Calu3 (cell line): ENCODE measurements around the gene MED1. TPM values are rescaled to one million over a fixed set of nuclear protein-coding genes. Genes with fewer than 3 reads are reported as not detected.
"Not testable (repeated sequence)": the region's sequence is repeated elsewhere in the genome, so short reads cannot be mapped to it uniquely, and the experiment has no call there.

Source experiments
- BruUV-seq: library from RNA; stranded (reverse); fragments of 400-500 nt; replicated peaks from 2 replicates; lab custom pipeline; 2021; lab: Mats Ljungman, UMichigan
- CTCF ChIA-PET: fragments of 300-600 bp; sonication (Branson Sonifier 250); formaldehyde crosslinking; loops from one replicate; lab custom pipeline; 2022; ENCODE audit warnings: antibody characterized with exemption; lab: Charles Lee
- DNase-seq: peaks from one replicate; pipeline ENCODE4 v3.0.0; 2022
- H3K27ac Mint-ChIP-seq: one replicate; pipeline ENCODE4 v1.8.0; 2022; ENCODE audit warnings: mixed read lengths; ENCODE audit not compliant: unreplicated experiment
- H3K27me3 Mint-ChIP-seq: one replicate; pipeline ENCODE4 v1.8.0; 2022; ENCODE audit warnings: mixed read lengths; ENCODE audit not compliant: unreplicated experiment
- H3K36me3 Mint-ChIP-seq: one replicate; pipeline ENCODE4 v1.8.0; 2022; ENCODE audit warnings: mild to moderate bottlenecking, moderate library complexity, mixed read lengths; ENCODE audit not compliant: insufficient read depth, unreplicated experiment
- H3K4me1 Mint-ChIP-seq: one replicate; pipeline ENCODE4 v1.8.0; 2022; ENCODE audit warnings: mild to moderate bottlenecking, low read depth, mixed read lengths; ENCODE audit not compliant: unreplicated experiment
- H3K4me3 Mint-ChIP-seq: one replicate; pipeline ENCODE4 v1.8.0; 2022; ENCODE audit warnings: mild to moderate bottlenecking, low read depth, moderate library complexity, mixed read lengths; ENCODE audit not compliant: unreplicated experiment
- H3K9me3 Mint-ChIP-seq: one replicate; pipeline ENCODE4 v1.8.0; 2022; ENCODE audit warnings: low read depth, mixed read lengths; ENCODE audit not compliant: unreplicated experiment
- intact Hi-C: fragments of 100-400 bp; cut with micrococcal nuclease; formaldehyde crosslinking; loops from one replicate; pipeline ENCODE4 v1.10.0; 2022; ENCODE audit not compliant: unreplicated experiment
- total RNA-seq: library from RNA; stranded (reverse); gene quantifications from 2 replicates; pipeline ENCODE4 v1.2.3, GENCODE V29; 2022
- TF ChIP-seq, protein P1 (sequence below): fragments of 200-600 bp; IDR thresholded peaks from one replicate; pipeline ENCODE4 v1.8.0; 2022; ENCODE audit warnings: antibody characterized with exemption; ENCODE audit not compliant: unreplicated experiment

MED1 gene
- total RNA-seq, 1 experiment from 2014 or later: 227 TPM

DNA sequence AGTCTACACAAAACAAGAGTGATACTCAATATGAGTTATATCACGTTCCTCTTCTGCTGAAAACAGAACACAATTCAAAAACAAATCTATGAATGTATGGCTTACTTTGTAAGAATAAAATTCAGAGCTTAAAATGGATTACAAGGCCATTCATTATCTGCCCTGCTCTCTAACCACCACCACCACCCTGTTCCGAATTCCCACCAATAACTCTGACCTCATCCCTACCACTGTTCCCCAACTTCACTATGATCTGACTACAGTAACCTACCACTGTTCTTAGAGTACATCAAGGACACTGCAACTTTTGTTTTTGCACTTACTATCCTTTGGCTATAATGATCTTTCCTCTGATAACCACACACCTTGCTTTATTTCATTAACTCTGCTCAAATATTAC, 70.9 kb downstream of the MED1 start:
- H3K36me3 Mint-ChIP-seq: no peaks in the 10 kb centered on the region
- no peak overlapping the region for H3K4me3 Mint-ChIP-seq
- DNase-seq: no peak
- no peaks in the 10 kb centered on the region for H3K27me3 Mint-ChIP-seq
- CTCF ChIA-PET: interaction anchor here (0.5 to 1.5 kb wide), 11 partner anchors 8 to 1042 kb away, joined by 3 to 11 read pairs (median 5); no protein-coding TSS in a partner anchor
- no peak overlapping the region for H3K27ac Mint-ChIP-seq
- intact Hi-C loops: no loop called here
- no TSS peak for BruUV-seq
- TF ChIP-seq, protein P1, sequence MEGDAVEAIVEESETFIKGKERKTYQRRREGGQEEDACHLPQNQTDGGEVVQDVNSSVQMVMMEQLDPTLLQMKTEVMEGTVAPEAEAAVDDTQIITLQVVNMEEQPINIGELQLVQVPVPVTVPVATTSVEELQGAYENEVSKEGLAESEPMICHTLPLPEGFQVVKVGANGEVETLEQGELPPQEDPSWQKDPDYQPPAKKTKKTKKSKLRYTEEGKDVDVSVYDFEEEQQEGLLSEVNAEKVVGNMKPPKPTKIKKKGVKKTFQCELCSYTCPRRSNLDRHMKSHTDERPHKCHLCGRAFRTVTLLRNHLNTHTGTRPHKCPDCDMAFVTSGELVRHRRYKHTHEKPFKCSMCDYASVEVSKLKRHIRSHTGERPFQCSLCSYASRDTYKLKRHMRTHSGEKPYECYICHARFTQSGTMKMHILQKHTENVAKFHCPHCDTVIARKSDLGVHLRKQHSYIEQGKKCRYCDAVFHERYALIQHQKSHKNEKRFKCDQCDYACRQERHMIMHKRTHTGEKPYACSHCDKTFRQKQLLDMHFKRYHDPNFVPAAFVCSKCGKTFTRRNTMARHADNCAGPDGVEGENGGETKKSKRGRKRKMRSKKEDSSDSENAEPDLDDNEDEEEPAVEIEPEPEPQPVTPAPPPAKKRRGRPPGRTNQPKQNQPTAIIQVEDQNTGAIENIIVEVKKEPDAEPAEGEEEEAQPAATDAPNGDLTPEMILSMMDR: no peak
- H3K4me1 Mint-ChIP-seq: peaks cover 23% of the 10 kb centered on the region
- no peaks in the 10 kb centered on the region for H3K9me3 Mint-ChIP-seq

DNA sequence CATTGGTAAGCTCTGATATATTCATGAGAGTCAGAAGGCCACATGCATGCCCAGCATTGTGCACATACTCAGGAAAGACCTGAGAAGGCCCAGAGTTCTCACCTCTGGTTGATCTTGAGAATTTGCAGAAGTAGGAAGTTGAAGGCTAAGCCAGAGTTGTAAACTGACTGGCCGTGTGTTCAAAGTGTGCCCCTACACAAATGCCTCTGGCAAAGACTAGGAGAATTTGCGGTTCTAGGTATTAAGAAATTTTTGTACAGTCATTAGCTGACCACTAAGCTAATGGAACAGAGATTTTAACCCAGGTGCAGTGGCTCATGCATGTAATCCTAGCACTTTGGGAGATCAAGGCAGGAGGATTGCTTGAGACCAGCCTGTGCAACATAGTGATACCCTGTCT, 74.6 kb downstream of the MED1 start:
- no TSS peak for BruUV-seq
- no peak for DNase-seq
- H3K4me3 Mint-ChIP-seq: no peak overlapping the region
- intact Hi-C loops: no loop called here
- CTCF ChIA-PET: interaction anchor here (0.6 to 3.4 kb wide), 6 partner anchors 10 to 335 kb away, joined by 3 to 25 read pairs (median 4); partner anchors contain the start of gene FBXL20
- no peaks in the 10 kb centered on the region for H3K27me3 Mint-ChIP-seq
- H3K27ac Mint-ChIP-seq: no peak overlapping the region
- TF ChIP-seq, protein P1: no peak
- no peaks in the 10 kb centered on the region for H3K9me3 Mint-ChIP-seq
- no peaks in the 10 kb centered on the region for H3K36me3 Mint-ChIP-seq
- H3K4me1 Mint-ChIP-seq: peaks cover 23% of the 10 kb centered on the region

DNA sequence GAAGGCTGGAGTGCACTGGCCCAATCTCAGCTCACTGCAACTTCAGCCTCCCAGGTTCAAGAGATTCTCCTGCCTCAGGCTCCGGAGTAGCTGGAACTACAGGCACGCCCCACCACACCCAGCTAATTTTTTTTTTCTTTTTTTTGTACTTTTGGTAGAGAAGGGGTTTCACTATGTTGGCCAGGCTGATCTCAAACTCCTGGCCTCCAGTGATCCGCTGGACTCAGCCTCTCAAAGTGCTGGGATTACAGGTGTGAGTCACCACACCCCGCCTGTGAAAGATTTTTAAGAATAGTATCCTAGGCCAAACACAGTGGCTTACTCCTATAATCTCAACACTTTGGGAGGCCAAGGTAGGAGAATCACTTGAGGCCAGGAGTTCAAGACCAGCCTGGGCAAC, 83.3 kb downstream of the MED1 start:
- BruUV-seq, H3K9me3 Mint-ChIP-seq: not testable (repeated sequence)

DNA sequence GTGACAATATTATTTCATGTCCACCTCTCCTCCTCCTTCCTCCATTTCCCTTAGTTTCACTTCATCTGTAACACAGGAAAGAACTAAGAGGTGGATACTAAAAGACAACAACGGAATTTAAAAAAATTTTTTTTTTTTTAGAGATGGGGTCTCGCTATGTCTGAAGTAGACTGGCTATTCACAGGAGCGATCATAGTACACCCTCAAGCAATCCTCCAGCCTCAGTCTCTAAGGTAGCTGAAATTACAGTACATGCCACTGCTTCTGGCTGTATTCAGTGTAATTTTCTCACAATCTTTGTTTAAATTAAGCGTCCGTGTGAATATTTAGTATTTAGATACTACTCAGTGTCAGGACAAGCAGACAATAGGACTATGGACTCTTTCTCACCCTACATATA, 85.2 kb downstream of the MED1 start:
- no peak for DNase-seq
- Mint-ChIP-seq H3K27ac (no peak overlapping the region), H3K9me3 (no peaks in the 10 kb centered on the region), H3K27me3 (no peaks in the 10 kb centered on the region), H3K36me3 (no peaks in the 10 kb centered on the region), H3K4me3 (no peak overlapping the region), H3K4me1 (no peaks in the 10 kb centered on the region)
- TF ChIP-seq, protein P1: no peak
- CTCF ChIA-PET: interaction anchor here (0.7 to 3.4 kb wide), 6 partner anchors 9 to 85 kb away, joined by 3 to 25 read pairs (median 4); no protein-coding TSS in a partner anchor
- BruUV-seq: no TSS peak
- intact Hi-C loops: no loop called here

More for the DNA sequence above, 83.3 kb downstream of the MED1 start:
- H3K4me3 Mint-ChIP-seq, DNase-seq, H3K36me3 Mint-ChIP-seq, H3K27ac Mint-ChIP-seq, H3K4me1 Mint-ChIP-seq, intact Hi-C loops, H3K27me3 Mint-ChIP-seq: not testable (repeated sequence)
- CTCF ChIA-PET: interaction anchor here (0.6 to 3.4 kb wide), 6 partner anchors 9 to 1758 kb away, joined by 3 to 25 read pairs (median 4); no protein-coding TSS in a partner anchor

DNA sequence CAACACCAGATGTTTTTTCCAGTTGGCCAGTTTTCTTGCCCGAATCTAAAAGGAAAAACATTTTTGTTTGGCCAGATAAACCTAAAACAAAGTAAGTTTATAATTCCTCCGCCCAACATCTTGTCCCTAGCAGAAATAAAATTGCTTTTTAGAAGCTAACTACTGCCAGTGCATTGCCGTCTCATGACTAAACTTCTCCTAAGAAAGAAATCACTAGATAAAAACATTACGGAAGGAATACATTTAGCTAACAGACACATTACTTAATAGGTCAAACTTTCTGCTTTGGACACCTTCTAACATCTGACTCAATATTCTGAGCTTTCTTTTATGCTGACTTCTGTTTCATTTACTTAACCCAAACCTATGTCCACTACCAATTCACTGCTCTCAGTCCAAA, 85.8 kb downstream of the MED1 start:
- CTCF ChIA-PET: interaction anchor here (0.7 to 3.4 kb wide), 6 partner anchors 9 to 84 kb away, joined by 3 to 25 read pairs (median 4); no protein-coding TSS in a partner anchor
- intact Hi-C loops: no loop called here
- H3K9me3 Mint-ChIP-seq: no peaks in the 10 kb centered on the region
- BruUV-seq: no TSS peak
- no peaks in the 10 kb centered on the region for H3K4me1 Mint-ChIP-seq
- no peak overlapping the region for H3K4me3 Mint-ChIP-seq
- H3K27ac Mint-ChIP-seq: no peak overlapping the region
- H3K36me3 Mint-ChIP-seq: no peaks in the 10 kb centered on the region
- TF ChIP-seq, protein P1: no peak
- no peaks in the 10 kb centered on the region for H3K27me3 Mint-ChIP-seq
- DNase-seq: no peak
